Right lobe of liver (tissue), 6 donors: ENCODE measurements around the gene ITGAV. TPM values are rescaled to one million over a fixed set of nuclear protein-coding genes. Genes with fewer than 3 reads are reported as not detected.

ENCODE experiments used
- ATAC-seq, 4 donors: fragments of 200-7000 bp; cut with Tn5 transposase; one replicate each; pipeline ENCODE4 v1.9.1; 2020; ENCODE audit warnings: mild to moderate bottlenecking in 4 of 4, moderate library complexity in 4 of 4
- DNase-seq, 3 donors: peaks; one replicate each; pipeline ENCODE4 v3.0.0-alpha.2; 2020
- H3K27ac ChIP-seq, 3 donors: fragments of 200-600 bp; one replicate each; pipeline ENCODE4 v1.8.0; 2022
- H3K27me3 ChIP-seq, 2 donors: fragments of 200-600 bp; one replicate each; pipeline ENCODE4 v1.8.0; 2022
- H3K36me3 ChIP-seq, 4 donors: fragments of 200-600 bp; sonication (generic) in 1 of 4; one replicate each; pipeline versions ENCODE4 v1.5.1 to v1.8.0; 2017 to 2022; ENCODE audit warnings: control low read depth in 1 of 4
- H3K4me1 ChIP-seq, 4 donors: fragments of 200-600 bp; sonication (generic) in 1 of 4; one replicate each; pipeline versions ENCODE4 v1.5.1 to v1.8.0; 2017 to 2022; ENCODE audit warnings: control low read depth in 1 of 4
- H3K4me3 ChIP-seq, 3 donors: fragments of 200-600 bp; one replicate each; pipeline ENCODE4 v1.8.0; 2022
- H3K9me3 ChIP-seq, 4 donors: fragments of 200-600 bp; sonication (generic) in 1 of 4; one replicate each; pipeline versions ENCODE4 v1.5.1 to v1.8.0; 2017 to 2022; ENCODE audit warnings: control low read depth in 1 of 4
- POLR2A ChIP-seq: fragments of 450-650 bp; IDR thresholded peaks from one replicate; pipeline ENCODE4 v1.6.1; 2017; ENCODE audit warnings: antibody characterized with exemption, mild to moderate bottlenecking
- WGBS: methylation state at CpG from one replicate; pipeline ENCODE4 v1.1.6; 2018; ENCODE audit warnings: low coverage, low lambda C conversion rate; ENCODE audit not compliant: insufficient coverage; ENCODE audit errors: missing lambda C conversion rate; 5-methylcytosine and 5-hydroxymethylcytosine counted together
- intact Hi-C, 2 donors: fragments of 100-400 bp; cut with DNase I; formaldehyde crosslinking; loops; one replicate each; pipeline versions ENCODE4 v1.11.2 to v1.14.1; 2022
- long read RNA-seq: library from polyadenylated mRNA; unstranded; transcript quantifications from one replicate; pipeline ENCODE4 v2.0.0, GENCODE V29; 2019
- total RNA-seq, 6 experiments: library from RNA; depleted of rRNA in 2 of 6; stranded (reverse); fragments of >200 nt in 2 of 6; fragmentation: NEBNext Ultra II Directional in 3 of 6; extraction: Animal tissue kit (Norgen Biotek cat#: 25700) in 3 of 6; gene quantifications; one replicate each; pipeline versions ENCODE4 v1.1.0 to v1.2.4, GENCODE V29; 2016 to 2023
- TF ChIP-seq, protein P1 (sequence below), 4 donors: fragments of 200-600 bp in 3 of 4; fragments of 450-650 bp in 1 of 4; IDR thresholded peaks; one replicate each; pipeline versions ENCODE4 v1.5.1 to v1.8.0; 2016 to 2022; ENCODE audit warnings: antibody characterized with exemption in 4 of 4, mild to moderate bottlenecking in 2 of 4
- donor health status: DM: no; HTN: yes; CAD: no.
- donor health status: DM: no; HTN: no; CAD: no.
- donor health status: DM: no; HTN: no; CAD: no.
- donor health status: DM: no; HTN: yes; CAD: no.
- donor health status: DM: no; HTN: yes; CAD: no.

ITGAV gene
- 10 to 100 TPM; 16.3 to 48.4 (median 26.4) TPM for total RNA-seq
- long read RNA-seq, partial matches to known transcripts = 0 of 2 reads
- long read RNA-seq, other reads (novel, unspliced or antisense) = 2 of 2 reads

DNA sequence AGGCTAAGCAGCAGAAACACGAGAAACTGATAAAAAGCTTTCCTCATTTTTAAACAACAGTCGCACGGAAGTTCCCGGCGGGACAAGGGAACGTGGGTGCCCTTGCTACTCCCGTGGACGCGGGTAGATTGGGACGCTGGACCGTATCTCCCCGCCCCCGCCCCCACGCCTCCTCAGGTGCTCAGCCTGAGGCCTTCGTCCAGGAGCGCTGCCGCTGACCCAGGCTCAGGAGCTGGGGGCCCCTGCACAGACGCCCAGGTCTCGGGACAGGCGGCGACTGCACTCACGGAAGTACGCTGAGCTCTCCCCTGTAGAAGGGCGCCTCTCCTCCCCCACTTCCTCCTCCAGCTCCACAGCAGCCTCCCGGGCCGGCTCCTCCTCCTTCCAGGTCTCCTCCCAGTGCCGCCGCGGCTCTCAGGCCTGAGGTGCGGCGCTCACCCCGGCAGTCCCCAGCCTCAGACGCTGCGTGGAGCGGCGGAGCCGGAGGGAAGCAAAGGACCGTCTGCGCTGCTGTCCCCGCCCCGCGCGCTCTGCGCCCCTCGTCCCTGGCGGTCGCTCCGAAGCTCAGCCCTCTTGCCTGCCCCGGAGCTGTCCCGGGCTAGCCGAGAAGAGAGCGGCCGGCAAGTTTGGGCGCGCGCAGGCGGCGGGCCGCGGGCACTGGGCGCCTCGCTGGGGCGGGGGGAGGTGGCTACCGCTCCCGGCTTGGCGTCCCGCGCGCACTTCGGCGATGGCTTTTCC is at the start of gene ITGAV:
Gene ITGAV (plus strand): TSS at position 445 of the 738 bp plus-strand sequence. CDS start 283 bp downstream, at position 728.
- DNase-seq (peak; percentile 94 to 96 (median 96)), ATAC-seq (peak; percentile 95 to 99 (median 96))
- Histone ChIP-seq H3K36me3 (no peaks in the 10 kb centered on the region), H3K27ac (peak within 1 kb of the TSS; percentile 89 to 98 (median 89)), H3K27me3 (no peaks in the 10 kb centered on the region), H3K9me3 (no peaks in the 10 kb centered on the region), H3K4me3 (peak within 1 kb of the TSS; percentile 78 to 83 (median 81)), H3K4me1 (peaks cover 0 to 22% (median 5%) of the 10 kb centered on the region in 4 donors)
- WGBS = 0% methylated on average over 21 of the region's 71 CpGs
- intact Hi-C loops = no loop called here
- peak; percentile 97 for TF ChIP-seq POLR2A
- TF ChIP-seq, protein P1, sequence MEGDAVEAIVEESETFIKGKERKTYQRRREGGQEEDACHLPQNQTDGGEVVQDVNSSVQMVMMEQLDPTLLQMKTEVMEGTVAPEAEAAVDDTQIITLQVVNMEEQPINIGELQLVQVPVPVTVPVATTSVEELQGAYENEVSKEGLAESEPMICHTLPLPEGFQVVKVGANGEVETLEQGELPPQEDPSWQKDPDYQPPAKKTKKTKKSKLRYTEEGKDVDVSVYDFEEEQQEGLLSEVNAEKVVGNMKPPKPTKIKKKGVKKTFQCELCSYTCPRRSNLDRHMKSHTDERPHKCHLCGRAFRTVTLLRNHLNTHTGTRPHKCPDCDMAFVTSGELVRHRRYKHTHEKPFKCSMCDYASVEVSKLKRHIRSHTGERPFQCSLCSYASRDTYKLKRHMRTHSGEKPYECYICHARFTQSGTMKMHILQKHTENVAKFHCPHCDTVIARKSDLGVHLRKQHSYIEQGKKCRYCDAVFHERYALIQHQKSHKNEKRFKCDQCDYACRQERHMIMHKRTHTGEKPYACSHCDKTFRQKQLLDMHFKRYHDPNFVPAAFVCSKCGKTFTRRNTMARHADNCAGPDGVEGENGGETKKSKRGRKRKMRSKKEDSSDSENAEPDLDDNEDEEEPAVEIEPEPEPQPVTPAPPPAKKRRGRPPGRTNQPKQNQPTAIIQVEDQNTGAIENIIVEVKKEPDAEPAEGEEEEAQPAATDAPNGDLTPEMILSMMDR (IDR thresholded peaks at IDR 0.05) = no peak

DNA sequence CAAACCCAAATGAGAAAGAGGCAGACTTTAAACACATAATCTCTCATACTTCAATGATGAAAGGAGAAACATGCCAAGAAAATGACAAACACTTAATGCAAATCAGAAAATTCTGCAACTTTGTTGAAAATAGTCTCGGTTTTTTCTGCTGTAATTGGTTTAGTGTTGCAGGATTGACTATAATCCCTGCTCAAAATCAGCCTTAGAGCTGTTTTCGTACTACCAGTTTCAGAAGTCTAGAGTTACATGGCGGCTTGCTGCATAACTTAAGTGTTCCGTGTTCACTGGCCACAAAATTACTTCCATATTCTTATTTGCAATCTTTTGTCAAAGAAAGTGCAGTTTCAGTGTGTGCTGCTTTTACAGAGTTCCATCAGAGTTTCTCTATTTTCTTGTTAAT is 48.9 kb upstream of the ITGAV start:
- H3K27me3 ChIP-seq = no peaks in the 10 kb centered on the region
- no peaks in the 10 kb centered on the region for H3K4me1 ChIP-seq
- TF ChIP-seq POLR2A = no peak
- TF ChIP-seq, protein P1 (IDR thresholded peaks at IDR 0.05) = no peak
- H3K36me3 ChIP-seq = no peaks in the 10 kb centered on the region
- no peak overlapping the region for H3K4me3 ChIP-seq
- H3K9me3 ChIP-seq = no peaks in the 10 kb centered on the region
- no peak overlapping the region for H3K27ac ChIP-seq
- ATAC-seq = no peak
- WGBS = 74% methylated on average over 4 of the region's 4 CpGs
- intact Hi-C loops = no loop called here
- DNase-seq = no peak

DNA sequence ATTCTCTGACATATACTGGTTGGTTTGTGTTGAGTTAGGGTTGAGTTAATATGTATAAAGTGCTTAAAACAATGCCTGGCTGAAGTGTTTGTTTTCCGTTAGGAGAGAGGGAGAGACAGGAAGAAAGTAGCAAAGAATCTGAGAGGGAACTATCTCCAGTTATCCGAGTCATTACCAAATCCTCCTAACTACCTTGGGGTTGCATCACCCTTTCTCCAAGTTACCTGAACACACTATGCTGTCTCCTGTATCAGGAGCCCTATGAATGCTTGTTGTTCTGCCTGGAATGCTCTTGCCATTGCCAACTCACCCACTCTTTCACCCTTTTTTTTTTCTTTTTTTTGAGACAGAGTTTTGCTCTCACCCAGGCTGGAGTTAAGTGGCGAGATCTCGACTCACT is 47.9 kb upstream of the ITGAV start:
- no peak overlapping the region for H3K27ac ChIP-seq
- H3K36me3 ChIP-seq = no peaks in the 10 kb centered on the region
- DNase-seq (no peak), ATAC-seq (no peak)
- TF ChIP-seq POLR2A = no peak
- TF ChIP-seq, protein P1 (IDR thresholded peaks at IDR 0.05) = no peak
- 93% methylated on average over 3 of the region's 4 CpGs for WGBS
- intact Hi-C loops = no loop called here
- no peak overlapping the region for H3K4me3 ChIP-seq
- H3K27me3 ChIP-seq = no peaks in the 10 kb centered on the region
- no peaks in the 10 kb centered on the region for H3K4me1 ChIP-seq
- H3K9me3 ChIP-seq = no peaks in the 10 kb centered on the region

DNA sequence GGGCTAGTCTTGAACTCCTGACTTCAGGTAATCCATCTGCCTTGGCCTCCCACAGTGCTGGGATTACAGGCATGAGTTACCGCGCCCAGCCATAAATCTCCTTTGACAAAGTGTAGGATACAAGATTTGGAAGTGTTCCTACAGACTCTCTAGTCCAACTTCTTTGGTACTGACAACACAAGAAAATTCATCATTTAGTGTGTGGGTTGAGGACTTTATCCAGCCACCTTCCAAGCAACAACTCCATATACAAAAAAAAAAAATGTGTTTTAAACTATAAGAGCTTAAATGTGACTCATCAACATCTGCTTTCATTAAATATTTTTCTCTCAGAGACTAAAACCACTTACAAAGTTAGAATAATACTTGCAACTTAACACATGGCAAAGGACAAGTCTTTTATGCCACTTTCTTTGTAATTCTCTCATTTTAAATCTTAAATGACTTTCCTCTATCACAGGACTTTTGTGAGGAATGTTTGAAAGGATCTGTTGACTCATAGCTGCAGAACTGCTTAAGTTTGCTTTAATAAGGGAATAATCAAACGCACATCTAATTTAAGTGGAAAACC is 46.2 kb upstream of the ITGAV start:
- Histone ChIP-seq H3K27ac (peak overlapping the region in 2 of 3 donors; percentile 31 to 48), H3K36me3 (no peaks in the 10 kb centered on the region), H3K9me3 (no peaks in the 10 kb centered on the region), H3K4me1 (no peaks in the 10 kb centered on the region), H3K4me3 (no peak overlapping the region), H3K27me3 (no peaks in the 10 kb centered on the region)
- intact Hi-C loops = no loop called here
- 74% methylated on average over 3 of the region's 3 CpGs for WGBS
- TF ChIP-seq POLR2A = no peak
- DNase-seq (no peak), ATAC-seq (peak in 1 of 4 donors; percentile 18)

DNA sequence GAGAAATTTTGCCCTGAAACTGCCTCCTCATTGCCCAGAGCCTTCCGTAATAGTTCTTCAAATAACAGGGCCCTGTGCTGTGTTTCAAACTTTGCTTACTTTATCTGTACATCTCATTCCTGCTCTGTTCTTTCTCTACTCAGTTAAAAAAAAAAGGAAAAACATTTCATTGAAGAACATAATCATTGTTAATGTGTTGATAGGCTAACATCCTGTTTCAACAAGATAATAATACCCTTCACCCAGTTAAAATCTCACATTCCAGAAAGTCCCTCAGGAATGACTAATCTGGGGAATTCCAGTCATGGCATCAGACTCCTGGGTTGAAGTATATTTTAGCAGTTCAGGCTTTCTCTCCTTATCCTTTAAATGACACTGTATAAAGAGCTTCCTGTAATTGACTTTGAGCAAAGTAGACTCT is 45.6 kb upstream of the ITGAV start:
- 43% methylated on average over 1 of the region's 1 CpG for WGBS
- TF ChIP-seq, protein P1 (IDR thresholded peaks at IDR 0.05) = no peak
- no peak for TF ChIP-seq POLR2A
- no peak overlapping the region for H3K4me3 ChIP-seq
- peak; percentile 70 to 97 (median 80) for ATAC-seq
- H3K27ac ChIP-seq = peak overlapping the region in 2 of 3 donors; percentile 31 to 48
- H3K27me3 ChIP-seq = no peaks in the 10 kb centered on the region
- H3K36me3 ChIP-seq = no peaks in the 10 kb centered on the region
- no peaks in the 10 kb centered on the region for H3K9me3 ChIP-seq
- intact Hi-C loops = no loop called here
- DNase-seq = no peak
- no peaks in the 10 kb centered on the region for H3K4me1 ChIP-seq
